Measurements from ENCODE around the gene PML. TPM values are rescaled to one million over a fixed set of nuclear protein-coding genes. Genes with fewer than 3 reads are reported as not detected.

The PML gene
- total RNA-seq, 1 experiment from 2014 or later: 120 TPM

DNA sequence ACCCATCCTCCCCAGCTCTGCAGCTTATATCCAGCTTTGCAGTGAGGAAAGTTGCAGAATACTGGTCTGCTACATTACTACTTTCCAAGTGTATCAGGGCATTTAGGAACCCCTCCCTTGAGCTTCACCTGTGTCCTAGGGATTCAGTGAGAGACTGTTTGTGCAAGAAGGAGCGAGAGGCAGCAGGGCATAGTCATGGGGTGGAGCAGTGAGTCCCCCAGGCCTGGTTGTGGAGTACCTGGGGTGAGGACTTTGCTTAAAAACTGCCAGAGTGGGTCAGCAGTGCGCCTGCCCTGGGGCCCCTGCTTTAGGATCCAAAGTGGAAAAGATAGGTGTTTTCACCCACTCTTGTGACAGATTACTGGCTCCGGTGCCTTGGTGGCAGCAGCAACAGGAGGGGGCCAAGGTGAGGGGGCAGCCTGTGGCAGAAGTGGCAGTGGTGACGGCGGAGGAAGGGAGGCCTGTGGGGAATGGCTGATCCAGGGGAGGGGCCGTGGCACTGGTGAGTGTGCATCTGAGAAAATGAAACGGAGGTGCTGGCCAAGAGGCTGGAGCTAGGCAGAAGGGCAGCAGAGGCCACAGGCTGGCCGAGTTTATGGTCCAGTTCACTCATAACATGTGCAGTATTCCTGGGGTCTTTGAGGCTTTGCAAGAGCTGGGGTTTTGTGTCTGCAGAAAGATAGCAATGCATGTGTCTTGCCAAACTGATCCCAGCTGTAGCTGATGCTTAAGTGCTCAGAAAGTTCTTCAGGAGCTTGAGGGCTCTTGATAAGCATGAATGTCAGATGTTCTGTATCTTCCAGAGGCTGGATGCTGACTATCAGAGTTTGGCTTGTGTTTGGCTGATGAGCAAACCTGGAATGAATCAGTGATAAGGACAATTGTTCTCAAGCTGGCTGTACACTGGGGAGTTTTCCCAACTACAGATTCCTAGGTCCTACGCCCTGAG lies 44.5 kb downstream of the PML start:
- intact Hi-C loops (cut with micrococcal nuclease; ENCODE audit: unreplicated experiment): no loop called here
- peaks cover 50% of the 10 kb centered on the region for H3K36me3 Mint-ChIP-seq (ENCODE audit: insufficient read depth, unreplicated experiment)

GRCh38 chr15:74039656-74040010 lies 45.1 kb downstream of the PML start:
- intact Hi-C loops (cut with micrococcal nuclease; ENCODE audit: unreplicated experiment): no loop called here
- Mint-ChIP-seq H3K9me3 (ENCODE audit: low read depth, unreplicated experiment) (no peaks in the 10 kb centered on the region), H3K36me3 (ENCODE audit: insufficient read depth, unreplicated experiment) (peaks cover 45% of the 10 kb centered on the region), H3K27me3 (ENCODE audit: unreplicated experiment) (no peaks in the 10 kb centered on the region), H3K4me3 (ENCODE audit: low read depth, unreplicated experiment) (no peak overlapping the region), H3K27ac (ENCODE audit: unreplicated experiment) (no peak overlapping the region), H3K4me1 (ENCODE audit: low read depth, unreplicated experiment) (no peaks in the 10 kb centered on the region)
- CTCF ChIA-PET: interaction anchor here (1.9 kb wide), 1 partner anchor 66 kb away, joined by 10 read pairs; no protein-coding TSS in a partner anchor
- no peak for TF ChIP-seq CTCF (IDR thresholded peaks at IDR 0.05; ENCODE audit: unreplicated experiment)
- no peak for DNase-seq
- no TSS peak for BruUV-seq (replicated peaks)

More for the DNA sequence above, 44.5 kb downstream of the PML start:
- no peak for TF ChIP-seq CTCF (IDR thresholded peaks at IDR 0.05; ENCODE audit: unreplicated experiment)
- H3K4me3 Mint-ChIP-seq (ENCODE audit: low read depth, unreplicated experiment): no peak overlapping the region
- CTCF ChIA-PET: interaction anchor here (1.9 kb wide), 1 partner anchor 66 kb away, joined by 10 read pairs; no protein-coding TSS in a partner anchor
- no peak for DNase-seq
- H3K4me1 Mint-ChIP-seq (ENCODE audit: low read depth, unreplicated experiment): no peaks in the 10 kb centered on the region
- BruUV-seq (replicated peaks): no TSS peak
- no peaks in the 10 kb centered on the region for H3K27me3 Mint-ChIP-seq (ENCODE audit: unreplicated experiment)
- H3K27ac Mint-ChIP-seq (ENCODE audit: unreplicated experiment): no peak overlapping the region
- H3K9me3 Mint-ChIP-seq (ENCODE audit: low read depth, unreplicated experiment): no peaks in the 10 kb centered on the region

DNA sequence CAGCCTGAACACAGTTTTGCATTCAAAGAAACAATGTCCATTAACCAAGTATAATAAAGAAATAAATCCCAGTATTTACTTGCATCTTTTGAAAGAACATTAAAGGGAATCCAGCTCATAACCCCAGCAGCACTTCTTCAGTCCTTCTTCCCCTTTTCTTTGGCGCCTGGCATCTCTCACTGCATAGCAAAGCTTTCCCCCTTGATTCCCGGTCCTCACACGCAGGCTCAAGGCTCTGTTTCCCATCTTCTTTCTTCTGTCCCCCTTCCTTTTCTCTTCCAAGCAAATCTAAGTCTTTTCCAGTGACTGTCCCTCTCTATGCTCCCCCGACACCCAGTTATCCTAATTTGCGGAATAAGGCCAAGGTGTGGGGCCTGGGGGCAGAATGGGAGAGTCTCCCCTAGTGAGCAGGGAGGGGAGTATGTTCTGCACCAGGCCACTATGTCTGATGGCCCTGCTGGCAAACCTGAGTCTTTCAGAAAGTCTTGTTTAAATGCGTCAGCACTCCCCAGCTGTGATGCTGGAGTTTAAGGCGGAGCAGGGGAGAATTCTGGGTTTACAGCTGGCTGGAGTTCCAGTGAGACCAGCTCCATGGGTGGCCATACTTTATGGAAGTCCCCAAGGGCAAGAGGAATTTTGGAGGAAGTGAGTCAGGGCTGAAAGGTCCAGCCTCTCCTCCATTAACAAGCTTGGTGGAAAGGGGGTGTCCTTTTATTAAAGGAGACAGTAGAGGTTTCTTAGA lies 45.8 kb downstream of the PML start:
- no peaks in the 10 kb centered on the region for H3K4me1 Mint-ChIP-seq (ENCODE audit: low read depth, unreplicated experiment)
- intact Hi-C loops (cut with micrococcal nuclease; ENCODE audit: unreplicated experiment): no loop called here
- no peaks in the 10 kb centered on the region for H3K9me3 Mint-ChIP-seq (ENCODE audit: low read depth, unreplicated experiment)
- no peak for TF ChIP-seq CTCF (IDR thresholded peaks at IDR 0.05; ENCODE audit: unreplicated experiment)
- H3K4me3 Mint-ChIP-seq (ENCODE audit: low read depth, unreplicated experiment): no peak overlapping the region
- H3K27ac Mint-ChIP-seq (ENCODE audit: unreplicated experiment): no peak overlapping the region
- no peak for DNase-seq
- no peaks in the 10 kb centered on the region for H3K27me3 Mint-ChIP-seq (ENCODE audit: unreplicated experiment)
- peaks cover 43% of the 10 kb centered on the region for H3K36me3 Mint-ChIP-seq (ENCODE audit: insufficient read depth, unreplicated experiment)
- no TSS peak for BruUV-seq (replicated peaks)
- CTCF ChIA-PET: interaction anchor here (1.6 kb wide), 1 partner anchor 67 kb away, joined by 7 read pairs; no protein-coding TSS in a partner anchor

DNA sequence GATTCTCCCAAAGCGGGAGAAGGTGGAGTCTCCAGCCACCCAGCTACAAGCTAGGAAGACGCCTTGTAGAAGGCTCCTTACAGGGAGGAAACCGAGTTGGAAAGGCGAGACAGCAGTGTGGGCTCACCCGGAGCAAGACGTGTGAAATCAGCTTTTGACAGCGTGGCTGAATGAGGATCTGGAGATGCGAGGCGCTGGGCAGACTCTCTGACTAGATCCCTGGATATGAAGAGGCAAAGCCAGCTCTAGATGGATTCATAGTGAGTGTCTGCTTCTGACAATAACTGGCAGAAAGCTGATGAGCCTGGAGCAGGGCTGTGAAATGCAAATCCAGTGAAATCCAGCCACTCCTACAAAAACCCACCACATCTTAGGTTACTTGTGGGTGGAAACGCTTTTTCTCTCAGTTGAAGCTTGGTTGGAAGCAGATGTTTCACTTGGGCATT lies 46.8 kb downstream of the PML start:
- TF ChIP-seq CTCF (IDR thresholded peaks at IDR 0.05; ENCODE audit: unreplicated experiment): no peak
- no peaks in the 10 kb centered on the region for H3K27me3 Mint-ChIP-seq (ENCODE audit: unreplicated experiment)
- no peaks in the 10 kb centered on the region for H3K4me1 Mint-ChIP-seq (ENCODE audit: low read depth, unreplicated experiment)
- no peaks in the 10 kb centered on the region for H3K9me3 Mint-ChIP-seq (ENCODE audit: low read depth, unreplicated experiment)
- DNase-seq: no peak
- peaks cover 32% of the 10 kb centered on the region for H3K36me3 Mint-ChIP-seq (ENCODE audit: insufficient read depth, unreplicated experiment)
- intact Hi-C loops (cut with micrococcal nuclease; ENCODE audit: unreplicated experiment): no loop called here
- H3K4me3 Mint-ChIP-seq (ENCODE audit: low read depth, unreplicated experiment): no peak overlapping the region
- no TSS peak for BruUV-seq (replicated peaks)
- CTCF ChIA-PET: interaction anchor here (1.6 kb wide), 1 partner anchor 68 kb away, joined by 7 read pairs; no protein-coding TSS in a partner anchor
- no peak overlapping the region for H3K27ac Mint-ChIP-seq (ENCODE audit: unreplicated experiment)
